HCT116 (cell line): ENCODE data around the gene INHBA. TPM values are rescaled to one million over a fixed set of nuclear protein-coding genes. Genes with fewer than 3 reads are reported as not detected.

Experiments used
- ATAC-seq: fragments of 200-7000 bp; cut with Tn5 transposase; 2 replicates; pipeline ENCODE4 v1.9.1; 2020; ENCODE audit warnings: mild to moderate bottlenecking, moderate library complexity
- BruUV-seq: library from RNA; stranded (reverse); fragments of 400-500 nt; replicated peaks from 2 replicates; lab custom pipeline; 2021; lab: Mats Ljungman, UMichigan
- CTCF ChIA-PET: fragments of 300-600 bp; sonication (Branson Sonifier 250); formaldehyde crosslinking; loops from one replicate; lab custom pipeline; 2021; ENCODE audit warnings: antibody characterized with exemption; lab: Charles Lee
- POLR2A ChIA-PET: fragments of 300-600, 350-600 bp; sonication (Branson Sonifier 250); formaldehyde crosslinking; loops from one replicate; lab custom pipeline; 2021; ENCODE audit warnings: antibody characterized with exemption; lab: Charles Lee
- RAD21 ChIA-PET, 2 experiments: fragments of 300-600 bp; sonication (Branson Sonifier 250); formaldehyde crosslinking; loops; one replicate each; lab custom pipeline; 2023; ENCODE audit warnings: low total read pairs in 2 of 2; ENCODE audit not compliant: uncharacterized antibody in 2 of 2, unreplicated experiment in 2 of 2, low non-redundant PET in 1 of 2; lab: Charles Lee
- DNase-seq: peaks from one replicate; pipeline ENCODE4 v3.0.0-alpha.2; 2010; ENCODE audit warnings: low read depth, low spot score
- H2AFZ ChIP-seq: fragments of 200-600 bp; shearing (Covaris generic), sonication (generic); 2 replicates; pipeline ENCODE4 v1.6.1; 2017; ENCODE audit warnings: low read depth, mixed run types, mixed read lengths, antibody characterized with exemption, low read length; ENCODE audit not compliant: poor library complexity, severe bottlenecking
- H3K27ac ChIP-seq: 2 replicates; pipeline ENCODE4 v1.5.1; 2012; ENCODE audit warnings: low read depth, low read length
- H3K27me3 ChIP-seq: fragments of 200-600 bp; sonication (generic); 2 replicates; pipeline ENCODE4 v1.6.1; 2016; ENCODE audit warnings: mixed run types, low read length, mixed read lengths; ENCODE audit not compliant: insufficient read depth
- H3K36me3 ChIP-seq, 2 experiments: fragments of 200-500 bp in 1 of 2; fragments of 200-600 bp in 1 of 2; sonication (Bioruptor generic) in 1 of 2; sonication (generic) in 1 of 2; 2 replicates each; pipeline versions ENCODE4 v1.5.1 to v1.6.1; 2014 to 2016; ENCODE audit warnings: low read length in 2 of 2, inconsistent platforms in 1 of 2, mixed read lengths in 1 of 2, mixed run types in 1 of 2; ENCODE audit not compliant: insufficient read depth in 2 of 2, control insufficient read depth in 1 of 2
- H3K4me1 ChIP-seq, 2 experiments: fragments of 200-600 bp in 1 of 2; sonication (generic) in 1 of 2; 2 replicates each; pipeline versions ENCODE4 v1.5.1 to v1.6.1; 2012 to 2017; ENCODE audit warnings: low read length in 2 of 2, inconsistent platforms in 1 of 2, mild to moderate bottlenecking in 1 of 2, mixed read lengths in 1 of 2, mixed run types in 1 of 2, moderate library complexity in 1 of 2; ENCODE audit not compliant: insufficient read depth in 2 of 2, control insufficient read depth in 1 of 2
- H3K4me2 ChIP-seq: fragments of 200-600 bp; sonication (generic); 2 replicates; pipeline ENCODE4 v1.6.1; 2017; ENCODE audit warnings: mixed run types, low read length, mixed read lengths
- H3K4me3 ChIP-seq, 2 experiments: fragments of 200-600 bp in 1 of 2; sonication (generic) in 1 of 2; replicated peaks in 1 of 2; 2 replicates each; pipeline ENCODE4 v1.5.1; 2011 to 2016; ENCODE audit warnings: low read length in 2 of 2, control low read depth in 1 of 2, low read depth in 1 of 2, mild to moderate bottlenecking in 1 of 2, mixed read lengths in 1 of 2, mixed run types in 1 of 2
- H3K79me2 ChIP-seq: fragments of 200-600 bp; sonication (generic); 2 replicates; pipeline ENCODE4 v1.6.1; 2017; ENCODE audit warnings: mild to moderate bottlenecking, mixed run types, low read length, moderate library complexity, mixed read lengths; ENCODE audit not compliant: insufficient read depth
- H3K9ac ChIP-seq: fragments of 200-600 bp; sonication (generic); 2 replicates; pipeline ENCODE4 v1.6.1; 2016; ENCODE audit warnings: low read length, mixed read lengths
- H3K9me2 ChIP-seq: fragments of 200-600 bp; sonication (generic), shearing (Covaris generic); 2 replicates; pipeline ENCODE4 v1.6.1; 2017; ENCODE audit warnings: mixed run types, mild to moderate bottlenecking, moderate library complexity; ENCODE audit not compliant: insufficient read depth
- H3K9me3 ChIP-seq, 2 experiments: fragments of 200-500 bp in 1 of 2; fragments of 200-600 bp in 1 of 2; sonication (Bioruptor generic) in 1 of 2; sonication (generic) in 1 of 2; 2 replicates each; pipeline ENCODE4 v1.6.1; 2014 to 2017; ENCODE audit warnings: low read length in 2 of 2, mixed read lengths in 2 of 2, inconsistent platforms in 1 of 2, low read depth in 1 of 2, mild to moderate bottlenecking in 1 of 2, mixed run types in 1 of 2, moderate library complexity in 1 of 2; ENCODE audit not compliant: control insufficient read depth in 1 of 2, insufficient read depth in 1 of 2
- H4K20me1 ChIP-seq: fragments of 200-600 bp; sonication (generic), shearing (Covaris generic); 2 replicates; pipeline ENCODE4 v1.6.1; 2017; ENCODE audit warnings: mixed run types, mild to moderate bottlenecking, moderate library complexity; ENCODE audit not compliant: insufficient read depth
- ATF3 ChIP-seq: IDR thresholded peaks from 2 replicates; pipeline ENCODE4 v1.6.1; 2012
- CBX3 ChIP-seq: IDR thresholded peaks from 2 replicates; pipeline ENCODE4 v1.6.1; 2012; ENCODE audit warnings: low read depth
- CEBPB ChIP-seq: IDR thresholded peaks from 2 replicates; pipeline ENCODE4 v1.6.1; 2012; ENCODE audit warnings: low read depth
- EGR1 ChIP-seq: IDR thresholded peaks from 2 replicates; pipeline ENCODE4 v1.6.1; 2012; ENCODE audit warnings: low read depth
- EZH2 ChIP-seq: fragments of 200-600 bp; sonication (generic); IDR thresholded peaks from 2 replicates; pipeline ENCODE4 v1.6.1; 2017; ENCODE audit warnings: antibody characterized with exemption, mixed run types
- EZH2phosphoT487 ChIP-seq: fragments of 200-600 bp; IDR thresholded peaks from 2 replicates; pipeline ENCODE4 v1.6.1; 2018; ENCODE audit warnings: antibody characterized with exemption, borderline replicate concordance
- FOSL1 ChIP-seq: IDR thresholded peaks from 2 replicates; pipeline ENCODE4 v1.6.1; 2012; ENCODE audit warnings: low read depth
- JUND ChIP-seq: IDR thresholded peaks from 2 replicates; pipeline ENCODE4 v1.6.1; 2012
- MAX ChIP-seq: IDR thresholded peaks from 2 replicates; pipeline ENCODE4 v1.6.1; 2012
- POLR2A ChIP-seq: IDR thresholded peaks from 2 replicates; pipeline ENCODE4 v1.7.0; 2011; ENCODE audit warnings: borderline replicate concordance; ENCODE audit not compliant: insufficient read depth, insufficient read length; ENCODE audit errors: extremely low read depth
- POLR2AphosphoS5 ChIP-seq: IDR thresholded peaks from 2 replicates; pipeline ENCODE4 v1.6.1; 2011; ENCODE audit warnings: mild to moderate bottlenecking, low read depth, low read length, moderate library complexity
- RAD21 ChIP-seq: IDR thresholded peaks from 2 replicates; pipeline ENCODE4 v1.6.1; 2012; ENCODE audit warnings: low read depth, mild to moderate bottlenecking
- SIN3A ChIP-seq: IDR thresholded peaks from 2 replicates; pipeline ENCODE4 v1.6.1; 2012; ENCODE audit warnings: low read depth
- SP1 ChIP-seq: IDR thresholded peaks from 2 replicates; pipeline ENCODE4 v1.6.1; 2012; ENCODE audit warnings: low read depth
- TCF7L2 ChIP-seq: IDR thresholded peaks from 2 replicates; pipeline ENCODE4 v1.7.0; 2011; ENCODE audit warnings: borderline replicate concordance, inconsistent platforms; ENCODE audit not compliant: insufficient read depth, insufficient read length; ENCODE audit errors: extremely low read depth
- YY1 ChIP-seq: IDR thresholded peaks from 2 replicates; pipeline ENCODE4 v1.6.1; 2011; ENCODE audit warnings: low read length, low read depth, moderate library complexity, mild to moderate bottlenecking; ENCODE audit not compliant: insufficient replicate concordance; ENCODE audit errors: extremely low read depth
- ZNF274 ChIP-seq: fragments of 200-500 bp; sonication (Bioruptor generic); IDR thresholded peaks from 2 replicates; pipeline ENCODE4 v1.6.1; 2014; ENCODE audit warnings: mild to moderate bottlenecking, low read depth, low read length, inconsistent platforms
- intact Hi-C: fragments of 100-400 bp; cut with micrococcal nuclease; formaldehyde crosslinking; loops from 2 replicates; pipeline ENCODE4 v1.10.0; 2022
- total RNA-seq: library from RNA; stranded (reverse); gene quantifications from one replicate; pipeline ENCODE4 v1.2.1, GENCODE V29; 2021; ENCODE audit not compliant: unreplicated experiment
- TF ChIP-seq, protein P1 (sequence below): IDR thresholded peaks from 2 replicates; pipeline ENCODE4 v1.6.1; 2011; ENCODE audit warnings: mild to moderate bottlenecking, low read length, moderate library complexity; ENCODE audit not compliant: insufficient replicate concordance; ENCODE audit errors: extremely low read depth
- TF ChIP-seq, protein P2 (sequence below), 3 experiments: fragments of 200-600 bp in 1 of 3; sonication (generic) in 1 of 3; IDR thresholded peaks in 2 of 3; conservative IDR thresholded peaks in 1 of 3; 2 replicates each; pipeline ENCODE4 v1.5.1; 2012 to 2017; ENCODE audit warnings: low read depth in 2 of 3, low read length in 2 of 3, antibody characterized with exemption in 1 of 3, borderline replicate concordance in 1 of 3, control low read depth in 1 of 3, mild to moderate bottlenecking in 1 of 3, mixed read lengths in 1 of 3, mixed run types in 1 of 3, moderate library complexity in 1 of 3; ENCODE audit not compliant: insufficient read depth in 1 of 3

The INHBA gene
- total RNA-seq, 1 experiment from 2014 or later, result 0.10 TPM

DNA sequence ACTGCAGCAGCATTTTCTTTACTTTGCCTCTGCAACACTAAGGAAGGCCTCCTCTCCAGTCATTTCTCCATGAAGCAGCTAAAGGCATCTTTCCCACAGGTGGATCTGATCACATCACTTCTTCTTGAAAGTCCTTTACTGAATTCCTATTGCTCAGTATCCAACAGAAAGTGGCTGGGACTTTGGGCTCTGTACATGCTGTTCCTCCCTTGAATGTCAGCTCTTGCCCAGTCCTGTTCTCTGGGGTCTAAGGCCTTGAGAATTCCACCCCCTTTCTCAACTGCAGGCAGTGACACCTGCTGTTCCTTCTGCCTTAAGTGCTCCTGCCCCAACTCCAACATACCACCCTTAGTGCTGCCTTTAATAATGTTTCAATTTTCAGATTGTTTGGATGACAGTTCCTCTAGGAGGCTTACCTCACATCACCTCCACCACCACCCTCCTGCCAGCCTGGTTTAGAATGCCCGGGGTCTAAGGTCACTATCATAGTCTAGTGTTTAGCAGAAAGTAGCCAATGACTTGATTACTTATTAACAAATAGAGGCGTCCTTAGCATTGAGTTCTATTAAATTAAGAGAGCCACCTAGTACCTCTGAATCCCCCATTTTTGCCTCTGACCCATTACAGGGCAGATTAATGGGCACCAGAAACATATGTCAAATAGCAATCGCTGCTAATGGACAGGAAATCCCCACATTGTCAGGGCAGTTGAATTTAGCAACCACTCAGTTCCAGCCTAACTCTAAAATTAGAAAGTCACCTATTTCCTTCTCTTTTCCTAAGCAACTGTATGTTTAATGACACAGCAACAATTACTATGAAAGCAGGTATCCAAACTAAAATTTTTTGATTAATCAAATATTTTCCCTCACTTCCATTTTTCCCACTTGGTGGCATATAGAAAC is 11.4 kb downstream of the INHBA start (continued):
- TF ChIP-seq, protein P1, sequence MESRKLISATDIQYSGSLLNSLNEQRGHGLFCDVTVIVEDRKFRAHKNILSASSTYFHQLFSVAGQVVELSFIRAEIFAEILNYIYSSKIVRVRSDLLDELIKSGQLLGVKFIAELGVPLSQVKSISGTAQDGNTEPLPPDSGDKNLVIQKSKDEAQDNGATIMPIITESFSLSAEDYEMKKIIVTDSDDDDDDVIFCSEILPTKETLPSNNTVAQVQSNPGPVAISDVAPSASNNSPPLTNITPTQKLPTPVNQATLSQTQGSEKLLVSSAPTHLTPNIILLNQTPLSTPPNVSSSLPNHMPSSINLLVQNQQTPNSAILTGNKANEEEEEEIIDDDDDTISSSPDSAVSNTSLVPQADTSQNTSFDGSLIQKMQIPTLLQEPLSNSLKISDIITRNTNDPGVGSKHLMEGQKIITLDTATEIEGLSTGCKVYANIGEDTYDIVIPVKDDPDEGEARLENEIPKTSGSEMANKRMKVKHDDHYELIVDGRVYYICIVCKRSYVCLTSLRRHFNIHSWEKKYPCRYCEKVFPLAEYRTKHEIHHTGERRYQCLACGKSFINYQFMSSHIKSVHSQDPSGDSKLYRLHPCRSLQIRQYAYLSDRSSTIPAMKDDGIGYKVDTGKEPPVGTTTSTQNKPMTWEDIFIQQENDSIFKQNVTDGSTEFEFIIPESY, result no peak

- Histone ChIP-seq H3K9ac (no peak overlapping the region), H2AFZ (no peak overlapping the region), H3K36me3 (no peaks in the 10 kb centered on the region), H3K4me2 (no peak overlapping the region), H3K9me3 (no peaks in the 10 kb centered on the region), H3K79me2 (no peaks in the 10 kb centered on the region), H3K27ac (no peak overlapping the region), H3K4me1 (no peaks in the 10 kb centered on the region; a peak in 1 of 4 replicates), H3K4me3 (no peak overlapping the region), H3K9me2 (no peaks in the 10 kb centered on the region), H4K20me1 (no peaks in the 10 kb centered on the region), H3K27me3 (no peaks in the 10 kb centered on the region)
- no peak for TF ChIP-seq CBX3
- no peak for TF ChIP-seq POLR2A
- no peak for TF ChIP-seq FOSL1
- TF ChIP-seq POLR2AphosphoS5, result no peak
- TF ChIP-seq ATF3, result no peak
- TF ChIP-seq SIN3A, result no peak
- no peak for TF ChIP-seq ZNF274
- no peak for TF ChIP-seq EZH2
- TF ChIP-seq TCF7L2, result no peak
- no peak for TF ChIP-seq SP1
- TF ChIP-seq, protein P2, sequence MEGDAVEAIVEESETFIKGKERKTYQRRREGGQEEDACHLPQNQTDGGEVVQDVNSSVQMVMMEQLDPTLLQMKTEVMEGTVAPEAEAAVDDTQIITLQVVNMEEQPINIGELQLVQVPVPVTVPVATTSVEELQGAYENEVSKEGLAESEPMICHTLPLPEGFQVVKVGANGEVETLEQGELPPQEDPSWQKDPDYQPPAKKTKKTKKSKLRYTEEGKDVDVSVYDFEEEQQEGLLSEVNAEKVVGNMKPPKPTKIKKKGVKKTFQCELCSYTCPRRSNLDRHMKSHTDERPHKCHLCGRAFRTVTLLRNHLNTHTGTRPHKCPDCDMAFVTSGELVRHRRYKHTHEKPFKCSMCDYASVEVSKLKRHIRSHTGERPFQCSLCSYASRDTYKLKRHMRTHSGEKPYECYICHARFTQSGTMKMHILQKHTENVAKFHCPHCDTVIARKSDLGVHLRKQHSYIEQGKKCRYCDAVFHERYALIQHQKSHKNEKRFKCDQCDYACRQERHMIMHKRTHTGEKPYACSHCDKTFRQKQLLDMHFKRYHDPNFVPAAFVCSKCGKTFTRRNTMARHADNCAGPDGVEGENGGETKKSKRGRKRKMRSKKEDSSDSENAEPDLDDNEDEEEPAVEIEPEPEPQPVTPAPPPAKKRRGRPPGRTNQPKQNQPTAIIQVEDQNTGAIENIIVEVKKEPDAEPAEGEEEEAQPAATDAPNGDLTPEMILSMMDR (IDR thresholded peaks at IDR 0.05 in 2 of 3, conservative IDR thresholded peaks at IDR 0.05 in 1 of 3; ENCODE audit: borderline replicate concordance in 1 of 3, insufficient read depth in 1 of 3, low read depth in 2 of 3, low read length in 2 of 3), result no peak
- no peak for TF ChIP-seq EZH2phosphoT487
- TF ChIP-seq JUND, result no peak
- TF ChIP-seq YY1, result no peak
- TF ChIP-seq MAX, result no peak
- no peak for TF ChIP-seq EGR1
- TF ChIP-seq CEBPB, result no peak
- TF ChIP-seq, protein P1, result no peak
- TF ChIP-seq RAD21, result no peak
- BruUV-seq, result no TSS peak
- intact Hi-C loops, result no loop called here
- DNase-seq (no peak), ATAC-seq (no peak)
- ChIA-PET RAD21 (no interaction called here), POLR2A (no interaction called here), CTCF (no interaction called here)
Measured at GRCh38 chr7:41689815-41690214, 13.1 kb downstream of the INHBA start.
